Stimulated activated naive CD8-positive, alpha-beta T cell treated with anti-CD3 and anti-CD28 coated beads, Interleukin-15, amount 100 ng/mL, for 72 hours (primary cell): ENCODE data around the gene SLC9A3.
A peak's percentile ranks its signal among the peaks of the same experiment; 100 is the strongest.
"Not testable (repeated sequence)": the region's sequence is repeated elsewhere in the genome, so short reads cannot be mapped to it uniquely, and the experiment has no call there.

Experiments used
- ATAC-seq: fragments of 150-1000 bp; cut with Tn5 transposase; 2 replicates; pipeline ENCODE4 v1.10.0; 2021; ENCODE audit warnings: mild to moderate bottlenecking, moderate library complexity
- DNase-seq, 2 donors: peaks; one replicate each; pipeline ENCODE4 v3.0.0; 2021 to 2022
- H3K27ac Mint-ChIP-seq, 2 donors: one replicate each; pipeline ENCODE4 v1.8.0; 2022; ENCODE audit warnings: mild to moderate bottlenecking in 2 of 2, mixed read lengths in 2 of 2, moderate library complexity in 2 of 2
- H3K27me3 Mint-ChIP-seq: one replicate; pipeline ENCODE4 v1.8.0; 2022; ENCODE audit warnings: mixed read lengths
- H3K4me1 Mint-ChIP-seq: one replicate; pipeline ENCODE4 v1.8.0; 2022; ENCODE audit warnings: mild to moderate bottlenecking, mixed read lengths
- H3K4me3 Mint-ChIP-seq, 2 donors: one replicate each; pipeline ENCODE4 v1.8.0; 2022; ENCODE audit warnings: mild to moderate bottlenecking in 2 of 2, mixed read lengths in 2 of 2, moderate library complexity in 1 of 2
- H3K9me3 Mint-ChIP-seq, 2 donors: one replicate each; pipeline ENCODE4 v1.8.0; 2022; ENCODE audit warnings: mixed read lengths in 2 of 2

Gene SLC9A3

GRCh38 chr5:474840-475661 is 49.2 kb downstream of the SLC9A3 start:
- ATAC-seq (no peak), DNase-seq (no peak)
- Mint-ChIP-seq H3K9me3 (no peaks in the 10 kb centered on the region), H3K4me3 (peak overlapping the region; percentile 85 to 98), H3K27me3 (peaks cover 52% of the 10 kb centered on the region), H3K4me1 (peaks cover 42% of the 10 kb centered on the region), H3K27ac (peak overlapping the region in 1 of 2 donors; percentile 63)

GRCh38 chr5:474232-474839 is 49.9 kb downstream of the SLC9A3 start:
- Mint-ChIP-seq H3K4me1 (peaks cover 49% of the 10 kb centered on the region), H3K27me3 (peaks cover 47% of the 10 kb centered on the region), H3K4me3 (peak overlapping the region; percentile 85 to 98), H3K27ac (peak overlapping the region in 1 of 2 donors; percentile 63)
- not testable (repeated sequence) for ATAC-seq, DNase-seq, H3K9me3 Mint-ChIP-seq

- peak overlapping the region; percentile 85 to 98 for H3K4me3 Mint-ChIP-seq
Measured at GRCh38 chr5:473551-474192, 50.6 kb downstream of the SLC9A3 start.

GRCh38 chr5:472656-473550 is 51.3 kb downstream of the SLC9A3 start:
- ATAC-seq (peak; percentile 86), DNase-seq (peak; percentile 88 to 91)
- Mint-ChIP-seq H3K9me3 (no peaks in the 10 kb centered on the region), H3K27ac (peak overlapping the region; percentile 82 to 86), H3K27me3 (peaks cover 34% of the 10 kb centered on the region), H3K4me3 (peak overlapping the region; percentile 78 to 92), H3K4me1 (peaks cover 59% of the 10 kb centered on the region)

More at GRCh38 chr5:473551-474192, 50.6 kb downstream of the SLC9A3 start:
- peaks cover 55% of the 10 kb centered on the region for H3K4me1 Mint-ChIP-seq
- peak; percentile 49 to 56 for DNase-seq
- ATAC-seq, result peak; percentile 22
- peaks cover 40% of the 10 kb centered on the region for H3K27me3 Mint-ChIP-seq
- peak overlapping the region in 1 of 2 donors; percentile 75 for H3K27ac Mint-ChIP-seq
- H3K9me3 Mint-ChIP-seq, result no peaks in the 10 kb centered on the region

- H3K27me3 Mint-ChIP-seq, result peaks cover 27% of the 10 kb centered on the region
- H3K4me3 Mint-ChIP-seq, result peak overlapping the region; percentile 78 to 92
- H3K4me1 Mint-ChIP-seq, result peaks cover 56% of the 10 kb centered on the region
- peak; percentile 24 for ATAC-seq
- peak overlapping the region; percentile 84 to 86 for H3K27ac Mint-ChIP-seq
- no peak for DNase-seq
- H3K9me3 Mint-ChIP-seq, result no peaks in the 10 kb centered on the region
Measured at GRCh38 chr5:472076-472655, 52.1 kb downstream of the SLC9A3 start.

- ATAC-seq (no peak), DNase-seq (no peak)
- Mint-ChIP-seq H3K27me3 (peaks cover 22% of the 10 kb centered on the region), H3K27ac (peak overlapping the region; percentile 84 to 86), H3K4me3 (peak overlapping the region; percentile 78 to 92), H3K9me3 (no peaks in the 10 kb centered on the region), H3K4me1 (peaks cover 53% of the 10 kb centered on the region)
Measured at GRCh38 chr5:471750-472058, 52.5 kb downstream of the SLC9A3 start.

GRCh38 chr5:470961-471749 is 53.1 kb downstream of the SLC9A3 start:
- H3K27me3 Mint-ChIP-seq, result peaks cover 17% of the 10 kb centered on the region
- H3K9me3 Mint-ChIP-seq, result no peaks in the 10 kb centered on the region
- peaks cover 53% of the 10 kb centered on the region for H3K4me1 Mint-ChIP-seq
- no peak for DNase-seq
- no peak overlapping the region for H3K27ac Mint-ChIP-seq
- ATAC-seq, result no peak
- peak overlapping the region; percentile 78 to 92 for H3K4me3 Mint-ChIP-seq

GRCh38 chr5:469752-470483 is 54.3 kb downstream of the SLC9A3 start:
- H3K4me3 Mint-ChIP-seq, result peak overlapping the region; percentile 6 to 49
- DNase-seq (no peak), ATAC-seq (no peak)
- H3K9me3 Mint-ChIP-seq, result no peaks in the 10 kb centered on the region
- peaks cover 54% of the 10 kb centered on the region for H3K4me1 Mint-ChIP-seq
- H3K27me3 Mint-ChIP-seq, result peaks cover 5% of the 10 kb centered on the region
- peak overlapping the region in 1 of 2 donors; percentile 80 for H3K27ac Mint-ChIP-seq

GRCh38 chr5:468401-468800 is 55.8 kb downstream of the SLC9A3 start:
- H3K27ac Mint-ChIP-seq, result peak overlapping the region in 1 of 2 donors; percentile 67

GRCh38 chr5:466661-467310 is 57.5 kb downstream of the SLC9A3 start:
- Mint-ChIP-seq H3K27ac (peak overlapping the region in 1 of 2 donors; percentile 12), H3K9me3 (no peaks in the 10 kb centered on the region), H3K4me1 (peaks cover 70% of the 10 kb centered on the region), H3K27me3 (no peaks in the 10 kb centered on the region), H3K4me3 (no peak overlapping the region)
- ATAC-seq (no peak), DNase-seq (no peak)

More at GRCh38 chr5:468401-468800, 55.8 kb downstream of the SLC9A3 start:
- Mint-ChIP-seq H3K4me1 (peaks cover 58% of the 10 kb centered on the region), H3K9me3 (no peaks in the 10 kb centered on the region), H3K27me3 (no peaks in the 10 kb centered on the region), H3K4me3 (no peak overlapping the region)
- ATAC-seq (no peak), DNase-seq (no peak)

GRCh38 chr5:465591-466403 is 58.5 kb downstream of the SLC9A3 start:
- DNase-seq (no peak), ATAC-seq (peak; percentile 30)
- Mint-ChIP-seq H3K27me3 (no peaks in the 10 kb centered on the region), H3K27ac (no peak overlapping the region), H3K9me3 (no peaks in the 10 kb centered on the region), H3K4me3 (peak overlapping the region in 1 of 2 donors; percentile 21), H3K4me1 (peaks cover 67% of the 10 kb centered on the region)

- Mint-ChIP-seq H3K9me3 (no peaks in the 10 kb centered on the region), H3K4me1 (peaks cover 70% of the 10 kb centered on the region), H3K4me3 (peak overlapping the region in 1 of 2 donors; percentile 63), H3K27me3 (no peaks in the 10 kb centered on the region), H3K27ac (no peak overlapping the region)
- no peak for DNase-seq
- ATAC-seq, result no peak
Measured at GRCh38 chr5:464843-465590, 59.2 kb downstream of the SLC9A3 start.
